ENCODE data around the gene ATG9A.

ATG9A gene

DNA sequence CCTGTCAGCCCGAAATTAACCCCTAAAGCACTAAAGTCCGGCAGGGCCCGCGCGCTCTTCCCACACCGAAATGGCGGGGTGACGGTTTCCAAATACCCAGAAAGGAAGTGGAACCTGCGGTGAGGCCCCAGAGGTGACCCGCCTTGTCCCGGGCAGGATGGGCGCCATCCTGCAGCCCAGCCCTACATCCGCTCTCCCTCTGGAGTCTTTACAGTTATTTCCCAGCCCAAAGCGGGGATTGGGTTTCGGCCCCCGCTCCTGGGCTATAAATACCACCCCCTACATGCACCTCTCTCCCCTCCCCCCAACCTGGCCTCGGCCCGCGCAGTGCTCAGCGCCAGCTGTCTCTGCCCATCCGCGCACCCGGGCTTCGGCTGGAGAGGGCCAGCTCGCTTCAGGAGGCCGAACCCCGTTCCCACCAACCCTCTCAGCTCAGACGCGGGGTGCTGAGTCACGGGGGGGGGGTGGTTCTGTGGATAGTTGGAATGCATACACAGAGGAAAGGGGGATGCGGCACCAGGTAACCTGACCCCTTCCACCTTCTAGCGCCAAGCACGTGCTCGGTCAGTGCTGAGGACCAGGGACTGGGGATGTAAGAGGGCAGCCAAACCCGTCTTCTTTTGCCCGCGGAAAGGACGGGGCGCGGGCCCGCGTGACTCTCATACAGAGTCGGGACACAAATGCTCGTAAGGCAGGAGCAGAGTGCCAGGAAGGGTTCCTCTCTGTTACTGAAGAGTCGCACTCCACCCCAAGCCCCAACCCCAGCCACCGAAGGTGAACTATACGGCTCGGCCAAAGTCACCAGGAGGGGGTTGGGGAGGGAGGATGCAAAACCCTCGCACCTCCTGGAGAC is 23.7 kb upstream of the ATG9A start, which contains the start of gene TUBA4B:
TUBA4B (plus strand) TSS at position 344 of the 853 bp plus-strand sequence; CDS start at position 509, 165 bp downstream.
- FAIRE-seq (no peak), DNase-seq (ENCODE audit: low spot score) (peak; percentile 39)

DNA sequence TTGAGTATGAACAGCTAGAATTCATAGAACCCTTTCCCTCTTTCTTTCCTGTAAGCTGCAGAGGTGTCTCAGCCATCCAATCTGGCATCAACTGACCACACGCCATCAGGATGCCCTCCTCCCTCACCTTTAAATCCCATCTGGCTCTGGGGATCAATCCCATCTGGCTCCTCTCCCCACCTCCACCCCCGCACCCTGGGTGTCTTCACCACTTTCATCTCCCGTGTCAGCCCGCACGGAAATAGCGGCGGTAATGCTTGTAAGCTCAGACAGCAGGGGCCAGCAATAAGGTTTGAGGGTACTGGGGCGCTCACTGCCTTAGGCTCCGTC is 23.1 kb upstream of the ATG9A start:
- FAIRE-seq (no peak), DNase-seq (ENCODE audit: low spot score) (no peak)

DNA sequence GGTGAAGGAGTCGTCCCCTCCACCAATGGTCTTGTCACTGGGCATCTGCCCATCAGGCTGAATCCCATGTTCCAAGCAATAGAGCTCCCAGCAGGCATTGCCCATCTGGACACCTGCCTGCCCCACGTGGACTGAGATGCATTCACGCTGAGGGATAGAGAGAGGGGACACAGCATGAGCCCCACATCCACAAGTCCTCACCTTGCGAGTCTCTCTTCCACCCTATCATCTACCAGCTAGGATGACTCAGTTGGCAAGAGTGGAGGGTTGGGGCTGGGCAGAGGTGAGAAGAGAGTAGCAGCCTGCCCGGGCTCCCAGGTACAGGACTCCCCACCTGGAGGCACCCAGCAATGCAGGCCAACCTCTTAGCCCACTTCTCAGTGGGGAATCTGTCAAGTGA is 22.6 kb upstream of the ATG9A start:
- FAIRE-seq, result no peak
- DNase-seq (ENCODE audit: low spot score), result peak; percentile 29

DNA sequence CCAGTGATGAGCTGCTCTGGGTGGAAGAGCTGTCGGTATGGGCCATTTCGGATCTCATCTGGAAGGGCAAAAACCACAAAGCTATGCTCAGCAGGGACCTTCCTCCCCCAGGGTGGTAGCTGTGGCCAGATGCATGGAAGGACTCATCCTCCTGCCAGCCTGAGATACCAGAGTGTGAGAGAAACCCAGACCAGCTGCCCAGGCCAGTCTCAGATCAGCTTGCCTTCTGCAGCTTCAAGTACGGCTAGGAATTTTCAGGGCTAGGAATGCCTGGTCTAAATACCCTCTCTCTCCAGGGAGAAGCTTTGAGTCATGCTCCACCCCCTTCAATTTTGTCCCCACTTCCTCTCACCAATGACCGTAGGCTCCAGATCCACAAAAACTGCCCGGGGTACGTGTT is 22.2 kb upstream of the ATG9A start:
- DNase-seq (ENCODE audit: low spot score), result peak; percentile 69
- peak; percentile 70 for FAIRE-seq

- DNase-seq (ENCODE audit: low spot score), result no peak
- FAIRE-seq, result no peak
Observed at GRCh38 chr2:219250049-219250781, 20.8 kb upstream of the ATG9A start.

DNA sequence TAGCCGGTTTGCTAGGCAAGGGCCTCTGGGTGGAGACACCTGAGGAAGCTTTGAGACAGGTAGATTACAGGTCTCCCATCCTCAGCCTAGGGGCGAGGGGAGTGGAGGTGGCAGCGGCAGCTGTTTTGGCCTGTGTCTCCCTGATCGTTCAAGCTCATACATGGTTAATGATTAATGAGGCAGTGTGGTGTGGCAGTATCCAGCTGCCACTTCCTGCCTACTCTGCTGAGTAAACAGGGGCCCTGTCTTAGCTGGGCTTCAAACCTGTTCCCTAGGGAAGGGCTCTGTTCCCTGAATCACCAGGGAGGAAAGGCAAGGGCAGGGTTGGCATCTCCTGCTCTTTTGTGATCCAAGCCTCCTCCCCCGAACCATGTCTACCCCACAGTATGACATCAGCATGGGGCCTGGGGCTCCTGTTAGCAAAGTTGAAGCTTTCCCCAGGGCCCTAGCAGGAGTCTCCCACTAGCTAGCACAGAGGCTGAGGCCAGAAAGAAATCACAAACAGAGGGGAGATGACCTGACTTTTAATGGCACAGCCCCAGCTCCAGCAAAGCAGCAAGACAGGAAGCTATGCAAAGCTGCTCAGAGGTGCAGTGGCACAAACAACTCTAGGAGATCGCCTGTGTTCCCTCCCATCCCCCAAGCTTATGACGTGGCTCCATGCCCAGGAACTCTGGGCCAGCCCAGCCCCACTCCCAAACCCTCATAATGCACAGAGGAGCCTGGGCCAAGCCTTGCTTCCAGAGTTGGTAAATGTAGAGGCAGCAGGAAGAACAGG is 20.0 kb upstream of the ATG9A start:
- peak; percentile 97 for DNase-seq (ENCODE audit: low spot score)
- FAIRE-seq, result peak; percentile 89

- DNase-seq (ENCODE audit: low spot score) (no peak), FAIRE-seq (no peak)
Observed at GRCh38 chr2:219248845-219249202, 19.4 kb upstream of the ATG9A start.

DNA sequence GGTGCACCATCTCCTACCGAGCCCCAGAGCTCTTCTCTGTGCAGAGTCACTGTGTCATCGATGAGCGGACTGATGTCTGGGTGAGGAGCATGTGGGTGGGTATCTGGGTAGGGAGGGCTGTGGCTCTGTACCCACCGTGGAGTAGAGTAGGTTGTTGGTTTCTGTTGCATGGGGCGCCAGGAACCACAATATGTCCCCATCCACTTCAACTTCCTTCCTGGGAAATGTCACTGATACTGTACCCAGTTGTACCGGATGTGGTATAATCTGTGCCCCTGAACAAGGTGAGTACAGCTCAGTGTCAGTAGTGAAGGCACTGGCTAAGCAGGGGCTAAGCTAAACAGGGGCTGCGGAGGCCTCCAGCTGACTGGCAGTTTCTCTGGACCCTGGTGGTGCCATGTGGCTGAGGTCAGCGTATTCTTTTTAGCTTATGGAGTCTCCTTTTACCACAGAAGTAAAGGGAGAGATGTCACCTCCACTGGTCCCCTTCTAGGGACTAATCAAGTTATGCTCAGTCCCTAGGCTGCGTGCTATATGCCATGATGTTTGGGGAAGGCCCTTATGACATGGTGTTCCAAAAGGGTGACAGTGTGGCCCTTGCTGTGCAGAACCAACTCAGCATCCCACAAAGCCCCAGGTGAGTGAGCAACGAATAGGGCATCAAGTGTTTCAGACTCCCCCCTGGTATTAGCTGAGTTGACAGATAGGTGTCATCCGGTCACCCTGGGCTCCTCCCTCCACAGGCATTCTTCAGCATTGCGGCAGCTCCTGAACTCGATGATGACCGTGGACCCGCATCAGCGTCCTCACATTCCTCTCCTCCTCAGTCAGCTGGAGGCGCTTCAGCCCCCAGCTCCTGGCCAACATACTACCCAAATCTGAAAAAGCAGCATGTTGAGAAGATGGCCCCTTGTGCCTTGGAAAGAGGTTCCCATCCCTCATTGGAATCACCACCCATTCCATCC is 18.5 kb upstream of the ATG9A start:
- DNase-seq (ENCODE audit: low spot score) (no peak), FAIRE-seq (no peak)

GRCh38 chr2:219246559-219246958 is 17.1 kb upstream of the ATG9A start:
- DNase-seq (ENCODE audit: low spot score) (no peak), FAIRE-seq (no peak)

GRCh38 chr2:219245899-219246230 is 16.4 kb upstream of the ATG9A start:
- no peak for DNase-seq (ENCODE audit: low spot score)
- no peak for FAIRE-seq

GRCh38 chr2:219245148-219245898 is 15.9 kb upstream of the ATG9A start, which contains the start of the genes GLB1L and STK16:
Gene GLB1L, minus strand, starts transcription at chr2:219245444. Its CDS starts 1,871 bp downstream, at chr2:219243573.
Gene STK16, plus strand, starts transcription at chr2:219245479. Its CDS starts 521 bp downstream, at chr2:219246000.
- no peak for FAIRE-seq
- peak; percentile 84 for DNase-seq (ENCODE audit: low spot score)

GRCh38 chr2:219244789-219245147 is 15.3 kb upstream of the ATG9A start:
- DNase-seq (ENCODE audit: low spot score) (no peak), FAIRE-seq (no peak)

GRCh38 chr2:219243291-219243761 is 13.9 kb upstream of the ATG9A start:
- FAIRE-seq, result no peak
- no peak for DNase-seq (ENCODE audit: low spot score)

- DNase-seq (ENCODE audit: low spot score), result no peak
- FAIRE-seq, result no peak
Observed at GRCh38 chr2:219234331-219234730, 4.9 kb upstream of the ATG9A start.

GRCh38 chr2:219230059-219230540 is 664 bp upstream of the ATG9A start:
- DNase-seq (ENCODE audit: low spot score), result peak; percentile 46
- no peak for FAIRE-seq

- FAIRE-seq (no peak), DNase-seq (ENCODE audit: low spot score) (no peak)
Observed at GRCh38 chr2:219228911-219229304, 528 bp downstream of the ATG9A start.

DNA sequence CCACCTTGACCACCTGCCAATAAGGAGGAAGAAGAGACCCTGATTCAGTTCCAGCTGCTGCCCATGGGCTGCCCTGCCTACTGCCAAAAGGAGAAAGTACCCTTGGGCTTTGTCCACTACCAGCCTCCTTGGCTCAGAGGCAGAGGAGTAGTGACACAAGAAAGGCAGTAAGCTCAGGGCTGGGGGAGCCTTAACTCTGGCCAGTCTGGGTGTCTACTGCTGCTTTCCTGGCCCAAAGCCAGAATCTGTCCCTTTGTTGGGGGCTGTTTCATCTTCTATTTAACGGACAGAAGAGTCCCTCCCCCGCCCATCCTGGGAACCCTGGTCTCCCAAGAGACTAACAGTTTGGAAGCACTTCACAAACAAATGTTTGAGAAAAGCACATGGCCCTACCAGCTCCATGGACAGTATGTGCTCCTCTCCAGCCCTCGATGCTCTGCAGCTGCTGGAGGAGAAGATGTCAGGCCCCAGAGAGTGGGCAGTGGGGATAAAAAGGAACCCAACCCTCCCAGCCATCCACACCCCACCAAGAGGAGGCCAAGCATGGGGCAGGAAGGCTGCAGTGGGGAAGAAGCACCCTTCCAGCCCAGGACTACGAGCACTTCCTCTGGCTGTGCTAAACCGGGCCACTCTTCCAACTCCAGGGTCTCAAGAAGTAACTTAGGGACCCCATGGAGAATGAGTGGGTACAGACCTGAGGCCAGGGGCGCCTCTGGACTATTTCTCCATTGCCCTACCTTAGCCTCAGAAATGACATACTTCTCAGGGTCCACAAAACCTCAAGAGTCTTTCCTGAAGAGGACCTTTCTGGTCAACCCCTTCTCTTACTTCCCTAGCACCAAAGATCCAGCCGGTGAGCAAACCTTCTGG is 1.2 kb downstream of the ATG9A start:
- no peak for DNase-seq (ENCODE audit: low spot score)
- FAIRE-seq, result no peak

GRCh38 chr2:219225350-219225749 is 4.1 kb downstream of the ATG9A start:
- DNase-seq (ENCODE audit: low spot score) (no peak), FAIRE-seq (no peak)
